GM12878 (cell line): ENCODE measurements around the gene PCSK1N. TPM values are rescaled to one million over a fixed set of nuclear protein-coding genes. Genes with fewer than 3 reads are reported as not detected.

Experiments
- ATAC-seq: fragments of 200-7000 bp; cut with Tn5 transposase; 3 replicates; pipeline ENCODE4 v1.9.1; 2020; ENCODE audit warnings: mild to moderate bottlenecking, moderate library complexity
- BruUV-seq: library from RNA; stranded (reverse); fragments of 400-500 nt; replicated peaks from 2 replicates; lab custom pipeline; 2021; lab: Mats Ljungman, UMichigan
- CTCF ChIA-PET: fragments of 300-600 bp; sonication (Branson Sonifier 250); formaldehyde crosslinking; extraction: SDS; loops from one replicate; lab custom pipeline; 2021; ENCODE audit warnings: inconsistent platforms; lab: Yijun Ruan, JAX
- POLR2A ChIA-PET: fragments of 350-600 bp; formaldehyde crosslinking; extraction: SDS; loops from one replicate; lab custom pipeline; 2021; ENCODE audit warnings: inconsistent platforms; lab: Charles Lee
- RAD21 ChIA-PET: fragments of 300-600 bp; sonication (Branson Sonifier 250); formaldehyde crosslinking; loops from one replicate; lab custom pipeline; 2023; ENCODE audit warnings: antibody characterized with exemption; ENCODE audit not compliant: unreplicated experiment; lab: Charles Lee
- SMC1A ChIA-PET: fragments of 300-600 bp; sonication (Branson Sonifier 250); formaldehyde crosslinking; loops from one replicate; lab custom pipeline; 2023; ENCODE audit not compliant: unreplicated experiment, uncharacterized antibody; lab: Charles Lee
- DNase-seq: peaks from one replicate; pipeline ENCODE4 v3.0.0-alpha.2; 2011; ENCODE audit warnings: low read depth, low spot score
- FAIRE-seq: peaks from 3 replicates; lab custom pipeline; 2011; peaks lifted over from hg19 to GRCh38; lab: Jason Lieb, UNC
- H2AFZ ChIP-seq: 2 replicates; pipeline ENCODE4 v1.6.0; 2011; ENCODE audit warnings: low read depth, low read length, control low read depth; ENCODE audit not compliant: control insufficient read depth
- H3K27ac ChIP-seq: 2 replicates; pipeline ENCODE4 v1.5.1; 2011; ENCODE audit warnings: control low read depth; ENCODE audit not compliant: control insufficient read depth, insufficient read depth
- H3K27me3 ChIP-seq, 2 experiments: replicated peaks in 1 of 2; 2 replicates each; pipeline versions ENCODE4 v1.6.0 to v1.6.1; 2011; ENCODE audit warnings: low read length in 1 of 2; ENCODE audit not compliant: control insufficient read depth in 2 of 2, insufficient read depth in 2 of 2
- H3K36me3 ChIP-seq, 2 experiments: 2 replicates each; pipeline ENCODE4 v1.5.1; 2011; ENCODE audit warnings: low read length in 1 of 2; ENCODE audit not compliant: control insufficient read depth in 2 of 2, insufficient read depth in 2 of 2
- H3K4me1 ChIP-seq: 2 replicates; pipeline ENCODE4 v1.6.1; 2011; ENCODE audit warnings: mild to moderate bottlenecking, low read length, moderate library complexity, mixed read lengths; ENCODE audit not compliant: control insufficient read depth, insufficient read depth
- H3K4me2 ChIP-seq: 2 replicates; pipeline ENCODE4 v1.6.0; 2011; ENCODE audit warnings: control low read depth; ENCODE audit not compliant: control insufficient read depth, insufficient read depth
- H3K4me3 ChIP-seq: fragments of 200-600 bp; sonication (generic); 2 replicates; pipeline ENCODE4 v1.5.1; 2016
- H3K79me2 ChIP-seq: 2 replicates; pipeline ENCODE4 v1.6.0; 2011; ENCODE audit warnings: low read length; ENCODE audit not compliant: control insufficient read depth, insufficient read depth
- H3K9ac ChIP-seq: 2 replicates; pipeline ENCODE4 v1.8.0; 2011; ENCODE audit warnings: low read length, control low read depth, mixed read lengths; ENCODE audit not compliant: control insufficient read depth, insufficient read depth
- H3K9me3 ChIP-seq: replicated peaks from 3 replicates; pipeline ENCODE4 v1.5.1; 2011; ENCODE audit warnings: mild to moderate bottlenecking, low read length; ENCODE audit not compliant: control insufficient read depth, insufficient read depth
- H4K20me1 ChIP-seq: 2 replicates; pipeline ENCODE4 v1.6.0; 2011; ENCODE audit not compliant: control insufficient read depth, insufficient read depth
- ELK1 ChIP-seq: IDR thresholded peaks from 2 replicates; pipeline ENCODE4 v1.6.1; 2012; ENCODE audit warnings: low read depth, low read length, improper control_type of control experiment
- FOS ChIP-seq: IDR thresholded peaks from 3 replicates; pipeline ENCODE4 v1.6.1; 2011; ENCODE audit warnings: borderline replicate concordance; ENCODE audit not compliant: insufficient read length; ENCODE audit errors: extremely low read depth
- FOXK2 ChIP-seq: fragments of 450-650 bp; IDR thresholded peaks from 2 replicates; pipeline ENCODE4 v1.6.1; 2017; ENCODE audit warnings: mild to moderate bottlenecking, moderate library complexity
- IRF4 ChIP-seq: IDR thresholded peaks from 2 replicates; pipeline ENCODE4 v1.6.1; 2011; ENCODE audit warnings: low read depth, low read length
- LARP7 ChIP-seq: fragments of 450-650 bp; IDR thresholded peaks from 2 replicates; pipeline ENCODE4 v1.6.1; 2017; ENCODE audit warnings: mild to moderate bottlenecking
- RELA ChIP-seq: fragments of 450-650 bp; IDR thresholded peaks from 2 replicates; pipeline ENCODE4 v1.8.0; 2014; ENCODE audit warnings: borderline replicate concordance; ENCODE audit not compliant: partially characterized antibody
- SRF ChIP-seq, 2 experiments: IDR thresholded peaks; 2 replicates each; pipeline ENCODE4 v1.6.1; 2011; ENCODE audit warnings: low read depth in 2 of 2, low read length in 2 of 2, mild to moderate bottlenecking in 1 of 2, moderate library complexity in 1 of 2
- WGBS: methylation state at CpG from one replicate; pipeline ENCODE4 v1.1.6; 2016; ENCODE audit warnings: low lambda C conversion rate; ENCODE audit not compliant: insufficient replicate concordance, insufficient coverage; ENCODE audit errors: missing lambda C conversion rate; 5-methylcytosine and 5-hydroxymethylcytosine counted together
- in situ Hi-C: fragments of 300-500 bp; cut with MboI; formaldehyde crosslinking; loops from 9 replicates; pipeline ENCODE4 v1.14.3; 2018; ENCODE audit warnings: mixed read lengths
- intact Hi-C: fragments of 100-400 bp; cut with micrococcal nuclease; formaldehyde crosslinking; loops from one replicate; pipeline ENCODE4 v1.14.2; 2022; ENCODE audit not compliant: unreplicated experiment
- polyA plus RNA-seq, 11 experiments: library from polyadenylated mRNA; depleted of rRNA in 4 of 11; unstranded in 6 of 11; stranded (reverse) in 5 of 11; fragments of >200 nt; fragmentation: Nextera tagmentation in 4 of 11; fragmentation: Illumina TruSeq in 1 of 11; extraction: Ambion mirVana in 4 of 11; extraction: Trizol in 1 of 11; gene quantifications; 1 replicate in 1 of 11; 2 replicates in 10 of 11; pipeline versions ENCODE4 v1.2.1 to v1.2.3, GENCODE V29; 2011 to 2016; ENCODE audit warnings: inconsistent platforms in 2 of 11, missing spikeins in 2 of 11, low read depth in 1 of 11
- total RNA-seq, 4 experiments: library from RNA; depleted of rRNA in 3 of 4; stranded (reverse); fragments of >200 nt in 3 of 4; fragmentation: Illumina TruSeq in 1 of 4; extraction: Trizol in 1 of 4; gene quantifications; 2 replicates each; pipeline versions ENCODE4 v1.2.1 to v1.2.3, GENCODE V29; 2013 to 2021

The PCSK1N gene
- total and polyA plus RNA-seq, 10 of the 15 experiments (the other 5 are each of a cell fraction or from before 2014, with no cell fraction given) = 0.19 TPM; not detected in 9

DNA sequence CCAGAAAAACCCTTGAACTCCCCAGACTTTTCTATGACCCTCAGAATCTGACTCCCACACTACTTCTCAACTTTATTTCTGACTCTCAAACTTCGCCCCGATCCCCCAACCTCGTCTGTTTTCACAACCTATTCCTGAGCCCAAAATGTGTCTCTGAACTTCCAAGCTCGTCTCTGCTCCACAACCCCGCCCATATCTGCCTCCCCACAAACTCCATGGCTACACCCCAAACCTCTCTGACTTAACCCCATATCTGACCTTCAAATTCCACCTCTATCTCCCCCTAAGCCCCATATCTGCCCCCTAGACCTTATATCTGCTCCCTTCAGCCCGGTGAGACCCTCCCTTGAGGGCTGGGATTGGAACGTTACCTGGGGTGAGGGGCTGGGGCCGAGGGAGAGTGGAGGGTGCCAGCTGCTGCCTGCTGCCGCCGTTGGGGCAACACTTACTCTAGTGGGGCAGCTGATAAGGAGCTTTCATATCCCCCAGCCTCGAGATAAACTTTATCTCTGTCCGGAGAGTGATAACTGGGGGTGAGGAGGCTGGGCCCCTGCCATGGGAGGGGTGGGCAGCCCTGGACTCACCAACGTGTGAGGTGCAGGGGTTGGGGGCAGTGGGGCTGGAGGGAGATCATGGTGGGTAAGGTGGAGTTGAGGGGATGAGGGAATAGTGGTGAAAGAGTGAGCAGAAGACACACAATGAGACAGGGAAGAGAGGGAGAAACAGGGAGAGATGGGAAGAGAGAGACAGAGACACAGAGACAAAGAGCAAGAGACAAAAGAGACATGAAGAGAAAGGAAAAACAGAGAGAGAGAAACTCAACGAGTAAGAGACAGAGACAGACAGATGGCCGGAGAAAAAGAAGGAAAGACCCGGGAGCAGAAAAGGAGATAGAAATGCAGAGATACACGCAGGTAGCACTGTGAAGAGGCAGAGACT is 47.6 kb downstream of the PCSK1N start:
- WGBS = 17% methylated on average over 16 of the region's 17 CpGs
- ChIA-PET POLR2A (no interaction called here), RAD21 (no interaction called here), CTCF (no interaction called here), SMC1A (no interaction called here)
- no peak for DNase-seq
- no peak for FAIRE-seq
- H3K9me3 ChIP-seq = no peaks in the 10 kb centered on the region
- no peaks in the 10 kb centered on the region for H4K20me1 ChIP-seq
- ATAC-seq = no peak
- no peak overlapping the region for H3K9ac ChIP-seq
- H2AFZ ChIP-seq = no peak overlapping the region
- in situ Hi-C loops = no loop called here
- BruUV-seq = no TSS peak
- intact Hi-C loops = no loop called here
- no peak overlapping the region for H3K4me3 ChIP-seq
- TF ChIP-seq FOXK2 (no peak), RELA (no peak), SRF (IDR thresholded peaks at IDR 0.05; ENCODE audit: low read depth in 2 of 2, low read length in 2 of 2) (no peak), LARP7 (no peak), FOS (no peak), IRF4 (no peak), ELK1 (no peak)
- no peaks in the 10 kb centered on the region for H3K27me3 ChIP-seq
- no peaks in the 10 kb centered on the region for H3K4me1 ChIP-seq
- H3K27ac ChIP-seq = no peak overlapping the region
- no peak overlapping the region for H3K4me2 ChIP-seq
- no peaks in the 10 kb centered on the region for H3K36me3 ChIP-seq
- H3K79me2 ChIP-seq = no peaks in the 10 kb centered on the region
